ENCODE data around the gene ZMYND8.

The ZMYND8 gene

DNA sequence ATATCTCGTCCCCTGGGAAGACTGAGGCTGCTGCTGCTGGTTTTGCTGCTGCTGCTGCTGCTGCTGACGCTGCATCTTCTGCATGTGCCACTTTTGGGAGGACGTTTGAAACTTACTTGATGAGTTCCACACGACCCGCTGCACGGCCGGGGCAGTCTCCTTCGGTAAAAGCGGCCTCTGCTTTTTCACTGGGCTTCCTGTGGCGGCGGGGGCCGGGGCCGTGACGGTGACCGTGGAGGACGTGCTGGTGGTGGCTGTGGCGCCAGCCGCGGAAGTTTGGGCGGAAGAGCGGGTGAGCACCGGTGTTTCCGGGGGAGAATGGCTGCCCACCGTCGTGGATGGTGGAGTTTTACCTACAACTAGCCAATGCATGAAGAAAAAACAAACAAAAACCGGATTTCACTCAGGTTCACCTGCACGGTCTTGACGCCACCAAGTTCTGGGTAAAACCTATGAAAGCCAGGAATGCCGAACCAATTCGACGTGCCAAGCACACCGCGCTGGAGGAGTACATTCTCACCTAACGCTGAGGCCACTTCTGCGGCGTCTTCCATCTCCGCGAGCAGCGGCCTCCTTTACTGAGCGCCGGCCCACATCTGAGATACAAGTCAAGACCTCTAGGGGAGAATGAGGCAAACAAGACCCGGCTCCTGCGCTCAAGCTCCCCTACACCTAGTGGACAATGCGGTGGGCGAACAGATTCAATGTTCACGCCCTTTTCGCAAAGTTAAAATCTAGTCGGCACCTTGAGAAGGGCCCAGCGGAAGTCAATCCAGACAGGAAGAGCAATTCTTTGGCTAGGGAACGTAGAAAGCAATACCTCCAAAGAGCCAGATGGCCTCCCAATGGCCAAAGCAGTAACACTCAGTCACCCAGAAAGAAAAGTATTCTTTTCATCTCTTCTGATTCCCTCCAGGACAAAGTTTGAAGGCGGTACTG lies 117.5 kb downstream of the ZMYND8 start:
- Mint-ChIP-seq H3K27ac (no peak overlapping the region), H3K4me1 (ENCODE audit: low read depth) (peaks cover 3% of the 10 kb centered on the region), H3K27me3 (ENCODE audit: low read depth) (no peaks in the 10 kb centered on the region), H3K36me3 (ENCODE audit: low read depth) (peaks cover 47% of the 10 kb centered on the region), H3K9me3 (no peaks in the 10 kb centered on the region), H3K4me3 (no peak overlapping the region)
- DNase-seq (ENCODE audit: low spot score) = no peak

DNA sequence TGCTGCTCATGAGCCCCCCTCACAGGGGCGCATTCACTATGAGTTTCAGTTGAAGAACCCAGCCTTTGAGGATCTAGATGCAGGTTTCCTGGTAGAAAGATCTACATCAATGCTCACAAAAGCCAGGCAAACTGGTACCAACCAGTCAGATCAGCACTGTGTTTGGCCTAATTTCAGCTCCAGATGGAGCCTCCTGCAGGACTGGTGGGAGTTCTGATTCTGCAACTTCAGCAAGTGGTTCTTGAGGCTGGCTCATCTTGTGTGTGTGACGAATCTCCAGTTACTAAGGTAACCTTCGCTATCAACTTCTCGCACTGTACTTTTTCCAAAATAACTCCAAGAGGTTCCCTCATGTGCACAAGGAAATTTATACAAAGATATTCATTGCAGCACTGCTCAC lies 118.8 kb downstream of the ZMYND8 start:
- peaks cover 48% of the 10 kb centered on the region for H3K36me3 Mint-ChIP-seq (ENCODE audit: low read depth)
- H3K4me1 Mint-ChIP-seq (ENCODE audit: low read depth) = no peaks in the 10 kb centered on the region
- H3K9me3 Mint-ChIP-seq = no peaks in the 10 kb centered on the region
- no peak overlapping the region for H3K4me3 Mint-ChIP-seq
- no peak for DNase-seq (ENCODE audit: low spot score)
- H3K27ac Mint-ChIP-seq = no peak overlapping the region
- H3K27me3 Mint-ChIP-seq (ENCODE audit: low read depth) = no peaks in the 10 kb centered on the region

DNA sequence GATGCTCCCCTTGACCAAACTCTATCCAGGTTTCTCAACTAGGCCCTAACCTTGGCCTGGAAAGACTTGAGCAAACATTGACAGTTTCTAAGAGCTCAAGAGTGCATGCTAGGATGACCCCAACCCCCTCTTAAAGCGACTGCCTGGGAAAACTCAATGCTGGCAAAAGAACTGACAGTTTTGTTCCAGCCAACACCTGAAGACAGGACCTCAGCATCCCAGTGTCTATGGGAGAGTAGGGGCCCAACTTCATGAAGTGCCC lies 119.9 kb downstream of the ZMYND8 start:
- Mint-ChIP-seq H3K4me1 (ENCODE audit: low read depth) (no peaks in the 10 kb centered on the region), H3K36me3 (ENCODE audit: low read depth) (peaks cover 51% of the 10 kb centered on the region), H3K9me3 (no peaks in the 10 kb centered on the region), H3K27me3 (ENCODE audit: low read depth) (no peaks in the 10 kb centered on the region), H3K4me3 (no peak overlapping the region), H3K27ac (no peak overlapping the region)
- DNase-seq (ENCODE audit: low spot score) = no peak

DNA sequence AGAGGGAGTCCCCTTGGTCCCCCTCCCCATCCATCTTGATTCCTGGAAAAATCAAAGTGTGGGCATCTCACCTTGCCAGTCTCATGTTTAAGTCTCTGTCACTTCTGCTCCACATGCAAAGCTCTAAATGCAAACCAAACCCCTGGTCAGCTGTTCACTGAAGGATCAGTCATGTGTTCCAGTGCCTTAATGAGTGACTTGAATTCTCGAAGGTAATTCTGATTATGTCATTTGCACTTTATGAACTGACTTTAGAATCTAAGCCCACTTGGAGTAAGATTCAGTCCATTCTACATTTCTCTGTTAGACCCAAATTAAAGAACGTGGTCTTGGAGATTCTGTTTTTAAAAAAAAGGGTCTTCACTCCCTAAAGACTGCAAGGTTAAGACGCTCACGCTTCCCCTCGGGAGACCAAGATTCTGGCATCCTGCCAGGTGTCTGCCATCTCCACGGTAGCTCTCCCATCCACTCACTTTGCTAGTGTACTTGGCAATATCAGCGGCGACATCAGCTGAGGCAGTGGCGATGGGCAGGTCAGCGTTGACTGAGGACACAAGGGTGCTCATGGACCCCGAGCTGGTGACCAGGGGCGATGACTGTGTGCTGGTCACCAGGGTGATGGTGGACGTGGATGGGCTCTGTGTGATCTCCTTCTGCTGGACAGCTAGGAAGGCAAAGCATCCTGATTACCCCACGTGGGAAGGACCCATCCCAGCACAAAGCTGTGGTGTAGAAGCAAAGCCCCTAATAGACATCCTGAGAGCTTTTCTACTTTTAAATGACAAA lies 120.5 kb downstream of the ZMYND8 start:
- Mint-ChIP-seq H3K36me3 (ENCODE audit: low read depth) (peaks cover 51% of the 10 kb centered on the region), H3K4me3 (no peak overlapping the region), H3K9me3 (no peaks in the 10 kb centered on the region), H3K27me3 (ENCODE audit: low read depth) (no peaks in the 10 kb centered on the region), H3K27ac (peak overlapping the region; percentile 45), H3K4me1 (ENCODE audit: low read depth) (no peaks in the 10 kb centered on the region)
- no peak for DNase-seq (ENCODE audit: low spot score)

DNA sequence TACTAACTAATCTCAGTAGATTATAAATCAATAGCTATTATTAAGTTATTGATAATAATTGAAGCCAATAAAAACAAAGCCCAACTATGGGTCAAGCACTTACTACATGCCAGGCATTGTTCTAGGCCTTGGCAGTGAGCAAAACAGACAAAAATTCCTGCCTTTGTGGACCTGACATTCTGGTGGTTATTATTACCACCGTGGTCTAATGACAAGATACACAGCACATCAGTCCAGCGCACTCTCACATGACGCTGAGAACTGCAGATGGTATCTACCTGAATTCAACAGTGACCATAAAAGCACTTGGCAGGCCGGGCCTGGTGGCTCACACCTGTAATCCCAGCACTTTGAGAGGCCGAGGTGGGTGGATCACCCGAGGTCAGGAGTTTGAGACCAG lies 121.4 kb downstream of the ZMYND8 start:
- H3K4me3 Mint-ChIP-seq = no peak overlapping the region
- H3K36me3 Mint-ChIP-seq (ENCODE audit: low read depth) = peaks cover 58% of the 10 kb centered on the region
- DNase-seq (ENCODE audit: low spot score) = no peak
- H3K27ac Mint-ChIP-seq = no peak overlapping the region
- H3K4me1 Mint-ChIP-seq (ENCODE audit: low read depth) = no peaks in the 10 kb centered on the region
- no peaks in the 10 kb centered on the region for H3K9me3 Mint-ChIP-seq
- H3K27me3 Mint-ChIP-seq (ENCODE audit: low read depth) = no peaks in the 10 kb centered on the region

DNA sequence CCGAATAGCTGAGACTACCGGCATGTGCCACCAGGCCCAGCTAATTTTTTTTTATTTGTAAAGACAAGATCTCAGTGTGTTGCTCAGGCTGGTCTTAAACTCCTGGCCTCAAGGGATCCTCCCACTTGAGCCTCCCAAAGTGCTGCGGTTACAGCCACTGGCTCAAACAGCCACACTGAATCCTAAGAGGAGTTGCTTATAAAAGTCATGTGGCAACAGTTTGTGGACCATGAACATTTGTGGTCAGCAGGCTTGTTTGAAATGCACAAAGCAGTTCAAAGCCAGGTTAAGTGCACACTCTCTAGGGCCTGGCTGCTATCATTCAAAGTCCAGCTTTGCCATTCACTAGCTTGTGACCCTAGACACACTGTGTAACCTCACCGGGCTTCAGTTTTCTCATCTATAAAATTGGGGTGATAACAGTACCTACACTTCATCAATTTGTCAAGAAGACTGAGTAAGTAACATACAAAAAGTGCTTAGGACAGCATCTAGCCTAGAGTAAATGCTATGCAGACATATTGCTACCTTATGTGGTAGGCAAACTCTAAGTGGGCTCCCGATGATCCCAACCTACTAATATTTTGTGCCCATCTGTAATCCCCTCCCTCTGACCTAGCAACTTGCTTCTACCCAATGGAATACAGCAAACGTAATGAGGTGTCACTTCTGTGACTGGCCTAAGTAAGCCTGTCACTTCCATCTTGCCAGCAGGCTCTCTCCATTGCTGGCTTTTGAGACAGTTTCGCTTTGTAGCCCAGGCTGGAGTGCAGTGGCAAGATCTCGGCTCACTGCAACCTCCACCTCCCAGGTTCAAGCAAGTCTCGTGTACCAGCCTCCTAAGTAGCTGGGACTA lies 122.9 kb downstream of the ZMYND8 start:
- DNase-seq (ENCODE audit: low spot score) = no peak
- H3K9me3 Mint-ChIP-seq = no peaks in the 10 kb centered on the region
- no peak overlapping the region for H3K27ac Mint-ChIP-seq
- no peak overlapping the region for H3K4me3 Mint-ChIP-seq
- H3K4me1 Mint-ChIP-seq (ENCODE audit: low read depth) = no peaks in the 10 kb centered on the region
- H3K36me3 Mint-ChIP-seq (ENCODE audit: low read depth) = peaks cover 63% of the 10 kb centered on the region
- H3K27me3 Mint-ChIP-seq (ENCODE audit: low read depth) = no peaks in the 10 kb centered on the region

DNA sequence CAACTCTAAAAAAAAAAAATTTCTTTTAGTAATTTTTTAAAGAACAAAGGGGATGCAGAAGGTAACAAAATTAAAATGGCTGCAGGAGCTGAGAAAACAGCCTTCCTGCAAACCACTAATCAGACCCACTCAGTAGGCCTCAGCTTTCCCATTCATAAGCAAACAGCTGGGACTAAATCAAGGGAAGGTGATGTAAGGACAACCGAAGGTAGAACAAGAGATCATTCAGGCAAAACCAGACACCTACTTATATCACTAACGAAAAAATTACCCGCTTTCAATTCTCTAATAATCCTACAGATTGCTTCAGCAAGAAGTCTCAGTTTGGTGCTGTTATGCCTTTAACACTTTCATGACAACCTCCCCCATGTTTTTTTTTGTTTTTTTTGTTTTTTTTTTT lies 124.0 kb downstream of the ZMYND8 start:
- Mint-ChIP-seq H3K4me3 (no peak overlapping the region), H3K9me3 (no peaks in the 10 kb centered on the region), H3K4me1 (ENCODE audit: low read depth) (no peaks in the 10 kb centered on the region), H3K27ac (no peak overlapping the region), H3K36me3 (ENCODE audit: low read depth) (peaks cover 57% of the 10 kb centered on the region), H3K27me3 (ENCODE audit: low read depth) (no peaks in the 10 kb centered on the region)
- DNase-seq (ENCODE audit: low spot score) = no peak

DNA sequence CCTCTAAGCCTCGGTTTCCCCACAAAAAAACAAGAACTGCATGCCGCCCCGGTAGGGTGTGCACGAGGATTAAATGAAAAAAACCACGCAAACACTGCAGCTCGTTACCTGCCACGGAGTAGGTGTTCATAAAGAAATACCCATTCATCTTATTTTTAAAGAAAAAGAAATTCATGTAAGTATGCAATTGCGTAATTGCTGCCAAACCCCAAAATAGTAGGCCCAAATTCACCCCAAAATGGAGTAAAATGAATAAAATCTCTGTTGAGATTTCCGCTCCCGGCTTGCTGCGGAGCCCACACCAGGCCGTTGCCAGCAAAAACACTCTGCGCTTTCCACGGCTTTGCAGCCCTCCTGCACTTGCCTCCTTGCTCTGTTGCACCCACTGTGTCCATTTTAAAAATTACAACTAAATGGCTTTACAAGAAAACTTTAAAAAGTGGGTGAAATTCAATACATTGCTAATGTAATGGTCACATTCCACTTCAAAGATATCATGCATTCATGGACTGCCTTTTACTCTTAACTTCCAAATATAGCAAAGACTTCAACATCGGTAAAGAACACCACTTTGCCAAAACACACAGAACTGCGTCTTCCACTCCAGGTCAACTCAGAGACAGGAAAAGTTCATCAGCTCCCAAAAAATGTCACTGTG lies 125.0 kb downstream of the ZMYND8 start:
- H3K36me3 Mint-ChIP-seq (ENCODE audit: low read depth) = peaks cover 56% of the 10 kb centered on the region
- no peak for DNase-seq (ENCODE audit: low spot score)
- H3K27me3 Mint-ChIP-seq (ENCODE audit: low read depth) = no peaks in the 10 kb centered on the region
- no peaks in the 10 kb centered on the region for H3K4me1 Mint-ChIP-seq (ENCODE audit: low read depth)
- H3K4me3 Mint-ChIP-seq = no peak overlapping the region
- H3K27ac Mint-ChIP-seq = no peak overlapping the region
- H3K9me3 Mint-ChIP-seq = no peaks in the 10 kb centered on the region

DNA sequence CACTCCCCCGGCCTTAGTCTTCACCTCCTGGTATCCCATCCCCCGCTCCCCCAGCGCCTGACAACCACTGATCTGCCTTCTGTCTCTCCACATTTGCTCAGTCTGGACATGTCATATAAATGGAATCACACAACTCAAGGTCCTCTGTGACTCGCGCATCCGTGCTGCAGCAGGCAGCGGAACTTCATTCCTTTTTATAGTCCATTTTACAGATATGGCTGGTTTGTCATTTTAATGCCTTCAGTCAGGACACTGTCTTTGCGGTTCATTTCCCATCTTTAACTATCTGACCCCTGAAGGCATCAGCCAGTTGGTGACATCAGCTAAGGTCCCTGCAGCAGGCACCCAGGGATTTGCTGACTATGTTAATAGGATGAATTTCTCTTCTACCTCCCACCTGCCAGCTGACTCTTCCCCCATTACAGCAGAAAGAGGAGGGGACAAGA lies 125.7 kb downstream of the ZMYND8 start:
- Mint-ChIP-seq H3K27ac (no peak overlapping the region), H3K9me3 (no peaks in the 10 kb centered on the region), H3K27me3 (ENCODE audit: low read depth) (no peaks in the 10 kb centered on the region), H3K36me3 (ENCODE audit: low read depth) (peaks cover 54% of the 10 kb centered on the region), H3K4me1 (ENCODE audit: low read depth) (no peaks in the 10 kb centered on the region), H3K4me3 (no peak overlapping the region)
- DNase-seq (ENCODE audit: low spot score) = no peak

DNA sequence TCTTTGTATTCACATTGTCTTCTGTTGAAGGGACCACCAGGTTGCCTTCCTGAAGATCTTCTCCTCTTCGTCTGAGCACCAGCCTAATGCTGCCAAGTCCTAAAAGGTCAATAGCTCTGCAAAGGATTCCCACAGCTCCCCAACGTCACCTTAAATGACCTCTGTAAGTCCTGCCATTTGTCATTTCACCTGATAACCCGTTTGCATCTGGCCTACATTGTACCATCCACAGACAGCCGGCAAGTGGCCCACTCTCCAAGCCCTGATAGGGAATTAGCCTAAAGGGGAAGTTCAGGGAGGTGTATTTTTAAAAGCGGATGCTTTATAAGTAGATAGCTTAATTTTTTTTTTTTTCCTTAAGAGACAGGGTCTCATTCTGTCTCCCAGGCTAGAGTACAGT lies 127.8 kb downstream of the ZMYND8 start:
- no peak overlapping the region for H3K27ac Mint-ChIP-seq
- no peaks in the 10 kb centered on the region for H3K4me1 Mint-ChIP-seq (ENCODE audit: low read depth)
- no peak overlapping the region for H3K4me3 Mint-ChIP-seq
- H3K9me3 Mint-ChIP-seq = no peaks in the 10 kb centered on the region
- H3K36me3 Mint-ChIP-seq (ENCODE audit: low read depth) = peaks cover 51% of the 10 kb centered on the region
- no peaks in the 10 kb centered on the region for H3K27me3 Mint-ChIP-seq (ENCODE audit: low read depth)
- DNase-seq (ENCODE audit: low spot score) = no peak

DNA sequence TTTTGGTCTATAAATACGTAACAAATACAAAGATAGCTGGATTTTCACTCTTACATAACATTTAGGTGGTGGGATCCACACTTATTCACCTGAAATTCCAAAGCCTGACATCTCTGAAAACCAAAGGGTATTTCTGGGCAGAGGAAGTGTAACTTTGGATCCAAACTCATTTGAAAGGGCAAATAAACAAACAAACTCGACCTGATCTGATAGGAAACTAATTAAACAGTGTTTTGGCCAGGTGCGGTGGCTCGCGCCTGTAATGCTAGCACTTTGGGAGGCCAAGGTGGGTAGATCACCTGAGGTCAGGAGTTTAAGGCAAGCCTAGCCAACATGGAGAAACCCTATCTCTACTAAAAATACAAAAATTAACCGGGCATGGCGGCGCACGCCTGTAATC lies 128.9 kb downstream of the ZMYND8 start:
- H3K4me1 Mint-ChIP-seq (ENCODE audit: low read depth) = peaks cover 3% of the 10 kb centered on the region
- no peaks in the 10 kb centered on the region for H3K9me3 Mint-ChIP-seq
- peaks cover 49% of the 10 kb centered on the region for H3K36me3 Mint-ChIP-seq (ENCODE audit: low read depth)
- H3K27me3 Mint-ChIP-seq (ENCODE audit: low read depth) = no peaks in the 10 kb centered on the region
- no peak for DNase-seq (ENCODE audit: low spot score)
- H3K4me3 Mint-ChIP-seq = no peak overlapping the region
- no peak overlapping the region for H3K27ac Mint-ChIP-seq

DNA sequence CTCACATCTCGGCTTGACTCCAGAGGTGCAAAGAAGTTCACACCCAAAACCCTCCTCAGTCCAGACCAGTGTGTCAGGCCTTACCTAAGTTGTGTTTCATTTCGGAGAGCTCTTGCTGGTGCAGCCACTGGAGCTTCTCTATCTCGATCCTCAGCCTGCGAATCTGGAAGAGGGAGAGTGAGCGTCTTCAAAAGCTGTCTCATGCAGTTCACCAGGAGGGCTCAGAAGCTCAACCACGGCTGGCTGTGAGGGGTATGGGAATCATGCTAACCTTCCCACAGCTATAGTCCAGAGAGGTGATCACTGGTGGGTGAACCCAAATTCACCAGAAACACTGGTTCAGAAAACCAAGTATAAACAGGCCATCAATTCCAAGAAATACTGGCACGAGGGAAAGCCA lies 129.4 kb downstream of the ZMYND8 start:
- peaks cover 52% of the 10 kb centered on the region for H3K36me3 Mint-ChIP-seq (ENCODE audit: low read depth)
- no peak overlapping the region for H3K27ac Mint-ChIP-seq
- H3K9me3 Mint-ChIP-seq = no peaks in the 10 kb centered on the region
- H3K4me1 Mint-ChIP-seq (ENCODE audit: low read depth) = peaks cover 3% of the 10 kb centered on the region
- no peak for DNase-seq (ENCODE audit: low spot score)
- no peaks in the 10 kb centered on the region for H3K27me3 Mint-ChIP-seq (ENCODE audit: low read depth)
- no peak overlapping the region for H3K4me3 Mint-ChIP-seq

DNA sequence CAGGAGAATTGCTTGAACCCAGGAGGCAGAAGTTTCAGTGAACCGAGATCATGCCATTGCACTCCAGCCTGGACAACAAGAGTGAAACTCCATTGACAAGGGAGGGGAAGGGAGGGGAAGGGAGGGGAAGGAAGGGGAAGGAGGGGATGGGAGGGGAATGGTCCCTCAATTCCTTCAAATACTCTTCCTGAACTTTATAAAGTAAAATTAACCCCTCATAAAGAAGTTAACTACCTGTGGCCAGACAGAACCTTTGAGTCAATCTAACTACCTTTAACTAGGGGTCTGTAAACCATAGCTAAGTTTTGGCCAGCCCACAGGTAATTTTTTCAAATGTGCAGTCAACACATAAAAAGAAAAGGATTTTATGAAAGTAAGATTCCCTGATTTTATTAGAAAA lies 131.0 kb downstream of the ZMYND8 start:
- Mint-ChIP-seq H3K27ac (no peak overlapping the region), H3K36me3 (ENCODE audit: low read depth) (peaks cover 53% of the 10 kb centered on the region), H3K4me3 (no peak overlapping the region), H3K27me3 (ENCODE audit: low read depth) (no peaks in the 10 kb centered on the region), H3K9me3 (no peaks in the 10 kb centered on the region), H3K4me1 (ENCODE audit: low read depth) (peaks cover 6% of the 10 kb centered on the region)
- DNase-seq (ENCODE audit: low spot score) = no peak
